PC-3 (cell line): Measurements from ENCODE around the gene GPC4. TPM values are rescaled to one million over a fixed set of nuclear protein-coding genes. Genes with fewer than 3 reads are reported as not detected.

Experiments used
- ATAC-seq: fragments of 200-7000 bp; cut with Tn5 transposase; 2 replicates; pipeline ENCODE4 v1.9.1; 2020; ENCODE audit warnings: mild to moderate bottlenecking, moderate library complexity
- BruUV-seq: library from RNA; stranded (reverse); fragments of 400-500 nt; replicated peaks from 2 replicates; lab custom pipeline; 2021; lab: Mats Ljungman, UMichigan
- CTCF ChIA-PET: fragments of 300-600 bp; sonication (Branson Sonifier 250); formaldehyde crosslinking; loops from one replicate; lab custom pipeline; 2022; ENCODE audit warnings: antibody characterized with exemption; lab: Charles Lee
- POLR2A ChIA-PET: fragments of 300-600 bp; sonication (Branson Sonifier 250); formaldehyde crosslinking; loops from one replicate; lab custom pipeline; 2022; ENCODE audit warnings: antibody characterized with exemption; ENCODE audit not compliant: unreplicated experiment; lab: Charles Lee
- DNase-seq: peaks from one replicate; pipeline ENCODE4 v3.0.0-alpha.2; 2015
- H2AFZ ChIP-seq: fragments of 300-600 bp; sonication (generic); 2 replicates; pipeline ENCODE4 v1.6.0; 2016; ENCODE audit warnings: antibody characterized with exemption, low read length
- H3F3A ChIP-seq: fragments of 300-600 bp; sonication (generic); one replicate; pipeline ENCODE4 v1.6.0; 2017; ENCODE audit warnings: antibody characterized with exemption, low read length, control low read depth, mild to moderate bottlenecking; ENCODE audit not compliant: unreplicated experiment
- H3K27ac ChIP-seq: fragments of 300-600 bp; sonication (generic); 2 replicates; pipeline ENCODE4 v1.5.1; 2016; ENCODE audit warnings: mild to moderate bottlenecking, low read length
- H3K27me3 ChIP-seq: fragments of 300-600 bp; sonication (generic); 2 replicates; pipeline ENCODE4 v1.6.1; 2016; ENCODE audit warnings: low read length, mixed read lengths
- H3K36me3 ChIP-seq: fragments of 300-600 bp; sonication (generic); 2 replicates; pipeline ENCODE4 v1.6.1; 2016; ENCODE audit warnings: low read depth, mixed run types, low read length, mixed read lengths
- H3K4me1 ChIP-seq: fragments of 300-600 bp; sonication (generic); 2 replicates; pipeline ENCODE4 v1.5.1; 2016; ENCODE audit warnings: low read length; ENCODE audit not compliant: insufficient read depth
- H3K4me2 ChIP-seq: fragments of 300-600 bp; sonication (generic); 2 replicates; pipeline ENCODE4 v1.6.0; 2016; ENCODE audit warnings: low read length
- H3K4me3 ChIP-seq: fragments of 300-600 bp; sonication (generic); 2 replicates; pipeline ENCODE4 v1.5.1; 2016; ENCODE audit warnings: mild to moderate bottlenecking, low read length, mixed read lengths
- H3K79me2 ChIP-seq: fragments of 300-600 bp; sonication (generic); 2 replicates; pipeline ENCODE4 v1.6.1; 2017; ENCODE audit warnings: low read length, mixed read lengths
- H3K9ac ChIP-seq: fragments of 300-600 bp; sonication (generic); 2 replicates; pipeline ENCODE4 v1.6.0; 2016; ENCODE audit warnings: mild to moderate bottlenecking, low read length
- H3K9me2 ChIP-seq: fragments of 300-600 bp; sonication (generic); replicated peaks from 2 replicates; pipeline ENCODE4 v1.6.1; 2016; ENCODE audit warnings: mixed run types, low read length, mixed read lengths
- H3K9me3 ChIP-seq: fragments of 300-600 bp; sonication (generic); 2 replicates; pipeline ENCODE4 v1.6.1; 2016; ENCODE audit warnings: low read length, mixed read lengths
- H4K20me1 ChIP-seq: fragments of 300-600 bp; sonication (generic); 2 replicates; pipeline ENCODE4 v1.6.1; 2016; ENCODE audit warnings: low read length, mixed read lengths
- CTCF ChIP-seq: fragments of 300-600 bp; sonication (generic); conservative IDR thresholded peaks from 2 replicates; pipeline ENCODE4 v1.5.1; 2017; ENCODE audit warnings: antibody characterized with exemption, low read depth, mild to moderate bottlenecking, low read length
- EZH2 ChIP-seq: fragments of 300-600 bp; sonication (generic); IDR thresholded peaks from one replicate; pipeline ENCODE4 v1.6.1; 2017; ENCODE audit warnings: antibody characterized with exemption, mild to moderate bottlenecking, low read length; ENCODE audit not compliant: unreplicated experiment
- EZH2phosphoT487 ChIP-seq: fragments of 300-600 bp; sonication (generic); IDR thresholded peaks from 2 replicates; pipeline ENCODE4 v1.6.1; 2018; ENCODE audit warnings: mild to moderate bottlenecking, antibody characterized with exemption, low read length, borderline replicate concordance
- intact Hi-C: fragments of 100-400 bp; cut with micrococcal nuclease; formaldehyde crosslinking; loops from 2 replicates; pipeline ENCODE4 v1.9.0; 2023
- total RNA-seq: library from RNA; depleted of rRNA; stranded (reverse); fragments of >200 nt; gene quantifications from 2 replicates; pipeline ENCODE4 v1.2.3, GENCODE V29; 2014

GPC4 gene
- total RNA-seq, 1 experiment from 2014 or later, result 4.0 TPM

- no TSS peak for BruUV-seq
- TF ChIP-seq EZH2phosphoT487, result no peak
- Histone ChIP-seq H3K4me1 (no peaks in the 10 kb centered on the region), H4K20me1 (no peaks in the 10 kb centered on the region), H3K4me2 (no peak overlapping the region), H3K9ac (no peak overlapping the region), H3K9me3 (no peaks in the 10 kb centered on the region), H3K36me3 (no peaks in the 10 kb centered on the region), H3K9me2 (no peaks in the 10 kb centered on the region), H3K27me3 (no peaks in the 10 kb centered on the region), H3F3A (no peaks in the 10 kb centered on the region), H2AFZ (no peak overlapping the region), H3K79me2 (no peaks in the 10 kb centered on the region), H3K4me3 (no peak overlapping the region), H3K27ac (no peak overlapping the region)
- POLR2A ChIA-PET, result no interaction called here
- ATAC-seq (no peak), DNase-seq (no peak)
- CTCF ChIA-PET, result no interaction called here
- intact Hi-C loops, result no loop called here
Measured at GRCh38 chrX:133359466-133359865, 55.8 kb downstream of the GPC4 start.

- H3K9ac ChIP-seq, result no peak overlapping the region
- no peak overlapping the region for H2AFZ ChIP-seq
- no peaks in the 10 kb centered on the region for H4K20me1 ChIP-seq
- DNase-seq (no peak), ATAC-seq (no peak)
- H3K4me2 ChIP-seq, result no peak overlapping the region
- H3K27me3 ChIP-seq, result no peaks in the 10 kb centered on the region
- intact Hi-C loops, result no loop called here
- ChIA-PET POLR2A (no interaction called here), CTCF (no interaction called here)
- no peaks in the 10 kb centered on the region for H3K9me3 ChIP-seq
- no TSS peak for BruUV-seq
- TF ChIP-seq EZH2phosphoT487 (no peak), EZH2 (no peak), CTCF (no peak)
- H3K79me2 ChIP-seq, result no peaks in the 10 kb centered on the region
- H3K9me2 ChIP-seq, result no peaks in the 10 kb centered on the region
- H3F3A ChIP-seq, result no peaks in the 10 kb centered on the region
- H3K27ac ChIP-seq, result no peak overlapping the region
- no peaks in the 10 kb centered on the region for H3K4me1 ChIP-seq
- no peak overlapping the region for H3K4me3 ChIP-seq
- no peaks in the 10 kb centered on the region for H3K36me3 ChIP-seq
Measured at GRCh38 chrX:133353233-133353632, 62.1 kb downstream of the GPC4 start.

GRCh38 chrX:133350751-133351150 is 64.5 kb downstream of the GPC4 start:
- no peaks in the 10 kb centered on the region for H3F3A ChIP-seq
- H3K4me1 ChIP-seq, result no peaks in the 10 kb centered on the region
- H4K20me1 ChIP-seq, result no peaks in the 10 kb centered on the region
- no peak overlapping the region for H3K9ac ChIP-seq
- no peaks in the 10 kb centered on the region for H3K27me3 ChIP-seq
- TF ChIP-seq CTCF, result no peak
- no peak for TF ChIP-seq EZH2phosphoT487
- TF ChIP-seq EZH2, result no peak
- BruUV-seq, result no TSS peak
- ATAC-seq (no peak), DNase-seq (no peak)
- intact Hi-C loops, result no loop called here
- no peak overlapping the region for H3K27ac ChIP-seq
- H3K9me3 ChIP-seq, result no peaks in the 10 kb centered on the region
- no peaks in the 10 kb centered on the region for H3K36me3 ChIP-seq
- no peak overlapping the region for H3K4me3 ChIP-seq
- no peak overlapping the region for H3K4me2 ChIP-seq
- no peaks in the 10 kb centered on the region for H3K9me2 ChIP-seq
- POLR2A ChIA-PET, result no interaction called here
- H2AFZ ChIP-seq, result no peak overlapping the region
- CTCF ChIA-PET, result no interaction called here
- H3K79me2 ChIP-seq, result no peaks in the 10 kb centered on the region
